ENCODE data around the gene MYPOP. TPM values are rescaled to one million over a fixed set of nuclear protein-coding genes. Genes with fewer than 3 reads are reported as not detected.

Gene MYPOP
- total and polyA plus RNA-seq, 2 of the 13 experiments (the other 11 are each of a cell fraction or from before 2014, with no cell fraction given), result 2.3 to 2.7 TPM

DNA sequence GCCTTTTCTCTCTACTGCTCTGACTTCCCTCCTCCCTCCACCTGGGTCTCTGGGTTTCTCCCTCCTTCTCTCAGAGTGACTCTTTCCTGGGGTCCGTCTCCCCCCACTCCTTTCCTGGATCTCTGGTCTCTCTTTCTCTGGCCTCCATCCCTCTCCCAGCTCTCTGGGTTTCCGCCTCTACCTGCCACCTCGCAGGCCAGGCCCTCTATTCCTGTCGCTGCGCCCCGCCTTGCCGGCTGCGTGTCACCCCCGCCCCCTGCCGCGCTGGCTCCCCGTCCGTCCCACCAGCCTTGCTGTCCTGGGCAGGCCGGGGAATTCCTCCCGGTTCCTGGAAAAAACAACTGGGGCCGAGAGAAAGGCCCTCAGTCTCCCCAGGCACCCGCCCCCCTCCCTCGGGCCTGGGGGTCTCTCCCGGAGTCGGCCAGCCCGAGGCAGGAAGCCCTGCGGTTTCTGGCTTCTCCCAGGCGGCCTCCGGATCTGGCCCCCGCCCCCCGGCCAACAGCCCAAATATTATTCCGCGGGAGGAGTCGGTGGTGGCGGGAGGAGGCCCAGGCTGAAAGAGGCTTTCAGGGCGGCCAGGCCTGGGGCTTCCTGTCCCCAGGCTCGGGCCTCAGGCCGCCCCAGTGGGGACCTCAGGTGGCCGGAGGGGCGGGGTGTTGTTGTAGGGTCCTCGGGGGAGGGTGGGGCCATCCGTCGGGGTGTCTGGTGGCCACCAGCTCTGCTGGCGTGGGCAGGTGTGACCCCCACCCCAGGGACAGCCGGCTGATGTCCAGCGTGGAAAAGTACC is 25.8 kb downstream of the MYPOP start (continued):
- TF ChIP-seq, protein P1, sequence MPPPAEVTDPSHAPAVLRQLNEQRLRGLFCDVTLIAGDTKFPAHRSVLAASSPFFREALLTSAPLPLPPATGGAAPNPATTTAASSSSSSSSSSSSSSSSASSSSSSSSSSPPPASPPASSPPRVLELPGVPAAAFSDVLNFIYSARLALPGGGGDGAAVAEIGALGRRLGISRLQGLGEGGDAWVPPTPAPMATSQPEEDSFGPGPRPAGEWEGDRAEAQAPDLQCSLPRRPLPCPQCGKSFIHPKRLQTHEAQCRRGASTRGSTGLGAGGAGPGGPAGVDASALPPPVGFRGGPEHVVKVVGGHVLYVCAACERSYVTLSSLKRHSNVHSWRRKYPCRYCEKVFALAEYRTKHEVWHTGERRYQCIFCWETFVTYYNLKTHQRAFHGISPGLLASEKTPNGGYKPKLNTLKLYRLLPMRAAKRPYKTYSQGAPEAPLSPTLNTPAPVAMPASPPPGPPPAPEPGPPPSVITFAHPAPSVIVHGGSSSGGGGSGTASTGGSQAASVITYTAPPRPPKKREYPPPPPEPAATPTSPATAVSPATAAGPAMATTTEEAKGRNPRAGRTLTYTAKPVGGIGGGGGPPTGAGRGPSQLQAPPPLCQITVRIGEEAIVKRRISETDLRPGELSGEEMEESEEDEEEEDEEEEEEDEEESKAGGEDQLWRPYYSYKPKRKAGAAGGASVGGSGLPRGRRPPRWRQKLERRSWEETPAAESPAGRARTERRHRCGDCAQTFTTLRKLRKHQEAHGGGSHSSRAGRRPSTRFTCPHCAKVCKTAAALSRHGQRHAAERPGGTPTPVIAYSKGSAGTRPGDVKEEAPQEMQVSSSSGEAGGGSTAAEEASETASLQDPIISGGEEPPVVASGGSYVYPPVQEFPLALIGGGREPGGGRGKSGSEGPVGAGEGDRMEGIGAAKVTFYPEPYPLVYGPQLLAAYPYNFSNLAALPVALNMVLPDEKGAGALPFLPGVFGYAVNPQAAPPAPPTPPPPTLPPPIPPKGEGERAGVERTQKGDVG (CRISPR knock-in tag; IDR thresholded peaks at IDR 0.05; ENCODE audit: borderline replicate concordance), result no peak; the same call in 1 of the 2 replicates
- TF ChIP-seq ZNF383 (CRISPR knock-in tag; IDR thresholded peaks at IDR 0.05; ENCODE audit: borderline replicate concordance) (no peak), ATF7 (IDR thresholded peaks at IDR 0.05) (no peak), ATF7 (CRISPR knock-in tag; IDR thresholded peaks at IDR 0.05) (no peak), MIXL1 (CRISPR knock-in tag; IDR thresholded peaks at IDR 0.05) (no peak), ZNF674 (CRISPR knock-in tag; IDR thresholded peaks at IDR 0.05; ENCODE audit: low read depth) (no peak), MED13 (CRISPR knock-in tag; IDR thresholded peaks at IDR 0.05) (no peak), JUNB (CRISPR knock-in tag; IDR thresholded peaks at IDR 0.05; ENCODE audit: borderline replicate concordance) (no peak)
- TF ChIP-seq, protein P2, sequence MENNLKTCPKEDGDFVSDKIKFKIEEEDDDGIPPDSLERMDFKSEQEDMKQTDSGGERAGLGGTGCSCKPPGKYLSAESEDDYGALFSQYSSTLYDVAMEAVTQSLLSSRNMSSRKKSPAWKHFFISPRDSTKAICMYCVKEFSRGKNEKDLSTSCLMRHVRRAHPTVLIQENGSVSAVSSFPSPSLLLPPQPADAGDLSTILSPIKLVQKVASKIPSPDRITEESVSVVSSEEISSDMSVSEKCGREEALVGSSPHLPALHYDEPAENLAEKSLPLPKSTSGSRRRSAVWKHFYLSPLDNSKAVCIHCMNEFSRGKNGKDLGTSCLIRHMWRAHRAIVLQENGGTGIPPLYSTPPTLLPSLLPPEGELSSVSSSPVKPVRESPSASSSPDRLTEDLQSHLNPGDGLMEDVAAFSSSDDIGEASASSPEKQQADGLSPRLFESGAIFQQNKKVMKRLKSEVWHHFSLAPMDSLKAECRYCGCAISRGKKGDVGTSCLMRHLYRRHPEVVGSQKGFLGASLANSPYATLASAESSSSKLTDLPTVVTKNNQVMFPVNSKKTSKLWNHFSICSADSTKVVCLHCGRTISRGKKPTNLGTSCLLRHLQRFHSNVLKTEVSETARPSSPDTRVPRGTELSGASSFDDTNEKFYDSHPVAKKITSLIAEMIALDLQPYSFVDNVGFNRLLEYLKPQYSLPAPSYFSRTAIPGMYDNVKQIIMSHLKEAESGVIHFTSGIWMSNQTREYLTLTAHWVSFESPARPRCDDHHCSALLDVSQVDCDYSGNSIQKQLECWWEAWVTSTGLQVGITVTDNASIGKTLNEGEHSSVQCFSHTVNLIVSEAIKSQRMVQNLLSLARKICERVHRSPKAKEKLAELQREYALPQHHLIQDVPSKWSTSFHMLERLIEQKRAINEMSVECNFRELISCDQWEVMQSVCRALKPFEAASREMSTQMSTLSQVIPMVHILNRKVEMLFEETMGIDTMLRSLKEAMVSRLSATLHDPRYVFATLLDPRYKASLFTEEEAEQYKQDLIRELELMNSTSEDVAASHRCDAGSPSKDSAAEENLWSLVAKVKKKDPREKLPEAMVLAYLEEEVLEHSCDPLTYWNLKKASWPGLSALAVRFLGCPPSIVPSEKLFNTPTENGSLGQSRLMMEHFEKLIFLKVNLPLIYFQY (CRISPR knock-in tag; IDR thresholded peaks at IDR 0.05; ENCODE audit: borderline replicate concordance), result peak; percentile 45; the same call in 1 of the 2 replicates
- TF ChIP-seq, protein P3, sequence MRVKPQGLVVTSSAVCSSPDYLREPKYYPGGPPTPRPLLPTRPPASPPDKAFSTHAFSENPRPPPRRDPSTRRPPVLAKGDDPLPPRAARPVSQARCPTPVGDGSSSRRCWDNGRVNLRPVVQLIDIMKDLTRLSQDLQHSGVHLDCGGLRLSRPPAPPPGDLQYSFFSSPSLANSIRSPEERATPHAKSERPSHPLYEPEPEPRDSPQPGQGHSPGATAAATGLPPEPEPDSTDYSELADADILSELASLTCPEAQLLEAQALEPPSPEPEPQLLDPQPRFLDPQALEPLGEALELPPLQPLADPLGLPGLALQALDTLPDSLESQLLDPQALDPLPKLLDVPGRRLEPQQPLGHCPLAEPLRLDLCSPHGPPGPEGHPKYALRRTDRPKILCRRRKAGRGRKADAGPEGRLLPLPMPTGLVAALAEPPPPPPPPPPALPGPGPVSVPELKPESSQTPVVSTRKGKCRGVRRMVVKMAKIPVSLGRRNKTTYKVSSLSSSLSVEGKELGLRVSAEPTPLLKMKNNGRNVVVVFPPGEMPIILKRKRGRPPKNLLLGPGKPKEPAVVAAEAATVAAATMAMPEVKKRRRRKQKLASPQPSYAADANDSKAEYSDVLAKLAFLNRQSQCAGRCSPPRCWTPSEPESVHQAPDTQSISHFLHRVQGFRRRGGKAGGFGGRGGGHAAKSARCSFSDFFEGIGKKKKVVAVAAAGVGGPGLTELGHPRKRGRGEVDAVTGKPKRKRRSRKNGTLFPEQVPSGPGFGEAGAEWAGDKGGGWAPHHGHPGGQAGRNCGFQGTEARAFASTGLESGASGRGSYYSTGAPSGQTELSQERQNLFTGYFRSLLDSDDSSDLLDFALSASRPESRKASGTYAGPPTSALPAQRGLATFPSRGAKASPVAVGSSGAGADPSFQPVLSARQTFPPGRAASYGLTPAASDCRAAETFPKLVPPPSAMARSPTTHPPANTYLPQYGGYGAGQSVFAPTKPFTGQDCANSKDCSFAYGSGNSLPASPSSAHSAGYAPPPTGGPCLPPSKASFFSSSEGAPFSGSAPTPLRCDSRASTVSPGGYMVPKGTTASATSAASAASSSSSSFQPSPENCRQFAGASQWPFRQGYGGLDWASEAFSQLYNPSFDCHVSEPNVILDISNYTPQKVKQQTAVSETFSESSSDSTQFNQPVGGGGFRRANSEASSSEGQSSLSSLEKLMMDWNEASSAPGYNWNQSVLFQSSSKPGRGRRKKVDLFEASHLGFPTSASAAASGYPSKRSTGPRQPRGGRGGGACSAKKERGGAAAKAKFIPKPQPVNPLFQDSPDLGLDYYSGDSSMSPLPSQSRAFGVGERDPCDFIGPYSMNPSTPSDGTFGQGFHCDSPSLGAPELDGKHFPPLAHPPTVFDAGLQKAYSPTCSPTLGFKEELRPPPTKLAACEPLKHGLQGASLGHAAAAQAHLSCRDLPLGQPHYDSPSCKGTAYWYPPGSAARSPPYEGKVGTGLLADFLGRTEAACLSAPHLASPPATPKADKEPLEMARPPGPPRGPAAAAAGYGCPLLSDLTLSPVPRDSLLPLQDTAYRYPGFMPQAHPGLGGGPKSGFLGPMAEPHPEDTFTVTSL (CRISPR knock-in tag; IDR thresholded peaks at IDR 0.05; ENCODE audit: borderline replicate concordance), result 0 out of 2 replicates have a peak, but pooled peaks have one; percentile 23
- TF ChIP-seq, protein P4, sequence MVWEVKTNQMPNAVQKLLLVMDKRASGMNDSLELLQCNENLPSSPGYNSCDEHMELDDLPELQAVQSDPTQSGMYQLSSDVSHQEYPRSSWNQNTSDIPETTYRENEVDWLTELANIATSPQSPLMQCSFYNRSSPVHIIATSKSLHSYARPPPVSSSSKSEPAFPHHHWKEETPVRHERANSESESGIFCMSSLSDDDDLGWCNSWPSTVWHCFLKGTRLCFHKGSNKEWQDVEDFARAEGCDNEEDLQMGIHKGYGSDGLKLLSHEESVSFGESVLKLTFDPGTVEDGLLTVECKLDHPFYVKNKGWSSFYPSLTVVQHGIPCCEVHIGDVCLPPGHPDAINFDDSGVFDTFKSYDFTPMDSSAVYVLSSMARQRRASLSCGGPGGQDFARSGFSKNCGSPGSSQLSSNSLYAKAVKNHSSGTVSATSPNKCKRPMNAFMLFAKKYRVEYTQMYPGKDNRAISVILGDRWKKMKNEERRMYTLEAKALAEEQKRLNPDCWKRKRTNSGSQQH (CRISPR knock-in tag; IDR thresholded peaks at IDR 0.05; ENCODE audit: low read depth), result no peak
- TF ChIP-seq, protein P5, sequence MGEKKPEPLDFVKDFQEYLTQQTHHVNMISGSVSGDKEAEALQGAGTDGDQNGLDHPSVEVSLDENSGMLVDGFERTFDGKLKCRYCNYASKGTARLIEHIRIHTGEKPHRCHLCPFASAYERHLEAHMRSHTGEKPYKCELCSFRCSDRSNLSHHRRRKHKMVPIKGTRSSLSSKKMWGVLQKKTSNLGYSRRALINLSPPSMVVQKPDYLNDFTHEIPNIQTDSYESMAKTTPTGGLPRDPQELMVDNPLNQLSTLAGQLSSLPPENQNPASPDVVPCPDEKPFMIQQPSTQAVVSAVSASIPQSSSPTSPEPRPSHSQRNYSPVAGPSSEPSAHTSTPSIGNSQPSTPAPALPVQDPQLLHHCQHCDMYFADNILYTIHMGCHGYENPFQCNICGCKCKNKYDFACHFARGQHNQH (CRISPR knock-in tag; IDR thresholded peaks at IDR 0.05), result peak; percentile 51
